Measurements from ENCODE around the gene RPL27.
"Not testable (repeated sequence)": the region's sequence is repeated elsewhere in the genome, so short reads cannot be mapped to it uniquely, and the experiment has no call there.

The RPL27 gene

GRCh38 chr17:42975265-42975664 is 23.0 kb upstream of the RPL27 start:
- Histone ChIP-seq H3K4me3 (no peak overlapping the region), H3K36me3 (ENCODE audit: insufficient read depth, low read length) (no peaks in the 10 kb centered on the region), H3K9me3 (ENCODE audit: low read depth, low read length) (no peaks in the 10 kb centered on the region), H3K9ac (ENCODE audit: insufficient read length) (no peak overlapping the region), H3K27ac (no peak overlapping the region)
- TF ChIP-seq POLR2AphosphoS5 (IDR thresholded peaks at IDR 0.05; ENCODE audit: borderline replicate concordance, low read depth, low read length) (no peak), EZH2 (IDR thresholded peaks at IDR 0.05) (no peak), FOXP2 (optimal IDR thresholded peaks at IDR 0.05; ENCODE audit: control extremely low read depth, extremely low read length, insufficient read depth) (no peak)
- no peak for DNase-seq (ENCODE audit: low read depth, low spot score)

- H3K9ac ChIP-seq (ENCODE audit: insufficient read length), result not testable (repeated sequence)
Observed at GRCh38 chr17:42975701-42976100, 22.5 kb upstream of the RPL27 start.

GRCh38 chr17:42979511-42980273 is 18.5 kb upstream of the RPL27 start, which contains the start of gene PTGES3L:
PTGES3L (minus strand) TSS chr17:42980080; CDS start chr17:42980053, 27 bp downstream.
- peak within 1 kb of the TSS; percentile 81 for H3K4me3 ChIP-seq
- TF ChIP-seq FOXP2 (optimal IDR thresholded peaks at IDR 0.05; ENCODE audit: control extremely low read depth, extremely low read length, insufficient read depth) (no peak), POLR2AphosphoS5 (IDR thresholded peaks at IDR 0.05; ENCODE audit: borderline replicate concordance, low read depth, low read length) (no peak), EZH2 (IDR thresholded peaks at IDR 0.05) (no peak)
- no peak for DNase-seq (ENCODE audit: low read depth, low spot score)
- H3K27ac ChIP-seq, result no peak within 1 kb of the TSS; the same call in 1 of the 2 replicates
- H3K36me3 ChIP-seq (ENCODE audit: insufficient read depth, low read length), result 0 out of 2 replicates have a peak, but pooled peaks cover 3% of the 10 kb centered on the region
- peak within 1 kb of the TSS; percentile 76 for H3K9ac ChIP-seq (ENCODE audit: insufficient read length)
- no peaks in the 10 kb centered on the region for H3K9me3 ChIP-seq (ENCODE audit: low read depth, low read length)

More at GRCh38 chr17:42975701-42976100, 22.5 kb upstream of the RPL27 start:
- H3K4me3 ChIP-seq; H3K36me3 ChIP-seq (ENCODE audit: insufficient read depth, low read length); H3K9me3 ChIP-seq (ENCODE audit: low read depth, low read length); DNase-seq (ENCODE audit: low read depth, low spot score); H3K27ac ChIP-seq: not testable (repeated sequence)

- no peak within 1 kb of the TSS; the same call in 1 of the 2 replicates for H3K27ac ChIP-seq
- H3K9ac ChIP-seq (ENCODE audit: insufficient read length), result peak within 1 kb of the TSS; percentile 76
- DNase-seq (ENCODE audit: low read depth, low spot score), result peak; percentile 45
- H3K4me3 ChIP-seq, result peak within 1 kb of the TSS; percentile 81
- no peaks in the 10 kb centered on the region for H3K9me3 ChIP-seq (ENCODE audit: low read depth, low read length)
- H3K36me3 ChIP-seq (ENCODE audit: insufficient read depth, low read length), result 0 out of 2 replicates have a peak, but pooled peaks cover 3% of the 10 kb centered on the region
- peak; percentile 82 for TF ChIP-seq POLR2AphosphoS5 (IDR thresholded peaks at IDR 0.05; ENCODE audit: borderline replicate concordance, low read depth, low read length)
- no peak for TF ChIP-seq FOXP2 (optimal IDR thresholded peaks at IDR 0.05; ENCODE audit: control extremely low read depth, extremely low read length, insufficient read depth)
- no peak for TF ChIP-seq EZH2 (IDR thresholded peaks at IDR 0.05)
Observed at GRCh38 chr17:42980274-42980765, 17.9 kb upstream of the RPL27 start, which contains the start of gene RUNDC1. RUNDC1 (plus strand) TSS chr17:42980565; CDS start chr17:42980577, 12 bp downstream.

GRCh38 chr17:42980766-42981397 is 17.3 kb upstream of the RPL27 start:
- Histone ChIP-seq H3K9me3 (ENCODE audit: low read depth, low read length) (no peaks in the 10 kb centered on the region), H3K27ac (no peak overlapping the region), H3K4me3 (peak overlapping the region; percentile 81), H3K9ac (ENCODE audit: insufficient read length) (peak overlapping the region; percentile 76), H3K36me3 (ENCODE audit: insufficient read depth, low read length) (0 out of 2 replicates have a peak, but pooled peaks cover 3% of the 10 kb centered on the region)
- no peak for DNase-seq (ENCODE audit: low read depth, low spot score)
- TF ChIP-seq FOXP2 (optimal IDR thresholded peaks at IDR 0.05; ENCODE audit: control extremely low read depth, extremely low read length, insufficient read depth) (no peak), POLR2AphosphoS5 (IDR thresholded peaks at IDR 0.05; ENCODE audit: borderline replicate concordance, low read depth, low read length) (no peak), EZH2 (IDR thresholded peaks at IDR 0.05) (no peak)

GRCh38 chr17:42982266-42982665 is 16.0 kb upstream of the RPL27 start:
- Histone ChIP-seq H3K27ac (no peak overlapping the region), H3K9me3 (ENCODE audit: low read depth, low read length) (no peaks in the 10 kb centered on the region), H3K9ac (ENCODE audit: insufficient read length) (no peak overlapping the region), H3K36me3 (ENCODE audit: insufficient read depth, low read length) (peaks cover 7% of the 10 kb centered on the region), H3K4me3 (no peak overlapping the region)
- TF ChIP-seq EZH2 (IDR thresholded peaks at IDR 0.05) (no peak), POLR2AphosphoS5 (IDR thresholded peaks at IDR 0.05; ENCODE audit: borderline replicate concordance, low read depth, low read length) (no peak), FOXP2 (optimal IDR thresholded peaks at IDR 0.05; ENCODE audit: control extremely low read depth, extremely low read length, insufficient read depth) (no peak)
- DNase-seq (ENCODE audit: low read depth, low spot score), result no peak

GRCh38 chr17:42985225-42985624 is 13.0 kb upstream of the RPL27 start:
- Histone ChIP-seq H3K36me3 (ENCODE audit: insufficient read depth, low read length) (peaks cover 31% of the 10 kb centered on the region), H3K9me3 (ENCODE audit: low read depth, low read length) (no peaks in the 10 kb centered on the region), H3K4me3 (no peak overlapping the region), H3K27ac (no peak overlapping the region), H3K9ac (ENCODE audit: insufficient read length) (no peak overlapping the region)
- TF ChIP-seq FOXP2 (optimal IDR thresholded peaks at IDR 0.05; ENCODE audit: control extremely low read depth, extremely low read length, insufficient read depth), result no peak
- no peak for TF ChIP-seq EZH2 (IDR thresholded peaks at IDR 0.05)
- no peak for TF ChIP-seq POLR2AphosphoS5 (IDR thresholded peaks at IDR 0.05; ENCODE audit: borderline replicate concordance, low read depth, low read length)
- DNase-seq (ENCODE audit: low read depth, low spot score), result no peak

GRCh38 chr17:42989141-42989540 is 9.1 kb upstream of the RPL27 start:
- H3K9me3 ChIP-seq (ENCODE audit: low read depth, low read length), result no peaks in the 10 kb centered on the region
- peak overlapping the region; percentile 19; the same call in 1 of the 2 replicates for H3K27ac ChIP-seq
- no peak overlapping the region for H3K9ac ChIP-seq (ENCODE audit: insufficient read length)
- no peak for TF ChIP-seq EZH2 (IDR thresholded peaks at IDR 0.05)
- DNase-seq (ENCODE audit: low read depth, low spot score), result no peak
- no peak overlapping the region for H3K4me3 ChIP-seq
- peaks cover 44% of the 10 kb centered on the region for H3K36me3 ChIP-seq (ENCODE audit: insufficient read depth, low read length)

Data from SK-N-MC (cell line).